HG02840 (cell line): ENCODE measurements around the gene KDM3A.

Experiments
- ATAC-seq: cut with Tn5 transposase; IDR thresholded peaks from one replicate; pipeline ENCODE4 v1.9.1; 2021; ENCODE audit warnings: mild to moderate bottlenecking, moderate library complexity, moderate number of reproducible peaks; ENCODE audit not compliant: unreplicated experiment, low FRiP score

The KDM3A gene

GRCh38 chr2:86513948-86514660 is 72.9 kb downstream of the KDM3A start:
- no peak for ATAC-seq

GRCh38 chr2:86518481-86518880 is 77.3 kb downstream of the KDM3A start:
- no peak for ATAC-seq

GRCh38 chr2:86519349-86519748 is 78.2 kb downstream of the KDM3A start:
- no peak for ATAC-seq

GRCh38 chr2:86520153-86520552 is 79.0 kb downstream of the KDM3A start:
- ATAC-seq: no peak

- ATAC-seq: no peak
Measured at GRCh38 chr2:86521922-86522321, 80.8 kb downstream of the KDM3A start.

- ATAC-seq: no peak
Measured at GRCh38 chr2:86522711-86523110, 81.5 kb downstream of the KDM3A start.

GRCh38 chr2:86523491-86523890 is 82.3 kb downstream of the KDM3A start:
- no peak for ATAC-seq

GRCh38 chr2:86525421-86526340 is 84.5 kb downstream of the KDM3A start:
- no peak for ATAC-seq

GRCh38 chr2:86533589-86533988 is 92.4 kb downstream of the KDM3A start:
- no peak for ATAC-seq

- no peak for ATAC-seq
Measured at GRCh38 chr2:86541334-86541733, 100.2 kb downstream of the KDM3A start.
